Prostate gland (tissue), 2 donors: ENCODE data around the gene ESAM.

Experiments
- POLR2A ChIP-seq: fragments of 450-650 bp; IDR thresholded peaks from one replicate; pipeline ENCODE4 v1.6.1; 2016; ENCODE audit warnings: antibody characterized with exemption, mild to moderate bottlenecking
- POLR2AphosphoS5 ChIP-seq: sonication (generic); formaldehyde crosslinking; IDR thresholded peaks from one replicate; pipeline ENCODE4 v1.6.1; 2017; ENCODE audit warnings: antibody characterized with exemption
- TF ChIP-seq, protein P1 (sequence below), 4 experiments: fragments of 200-600 bp in 2 of 4; fragments of 450-650 bp in 2 of 4; sonication (generic) in 2 of 4; IDR thresholded peaks; 1 replicate in 3 of 4; 2 replicates in 1 of 4; pipeline ENCODE4 v1.5.1; 2016 to 2019; ENCODE audit warnings: antibody characterized with exemption in 4 of 4, mild to moderate bottlenecking in 2 of 4, moderate library complexity in 2 of 4

GRCh38 chr11:124804884-124805283 is 42.8 kb upstream of the ESAM start:
- TF ChIP-seq, protein P1, sequence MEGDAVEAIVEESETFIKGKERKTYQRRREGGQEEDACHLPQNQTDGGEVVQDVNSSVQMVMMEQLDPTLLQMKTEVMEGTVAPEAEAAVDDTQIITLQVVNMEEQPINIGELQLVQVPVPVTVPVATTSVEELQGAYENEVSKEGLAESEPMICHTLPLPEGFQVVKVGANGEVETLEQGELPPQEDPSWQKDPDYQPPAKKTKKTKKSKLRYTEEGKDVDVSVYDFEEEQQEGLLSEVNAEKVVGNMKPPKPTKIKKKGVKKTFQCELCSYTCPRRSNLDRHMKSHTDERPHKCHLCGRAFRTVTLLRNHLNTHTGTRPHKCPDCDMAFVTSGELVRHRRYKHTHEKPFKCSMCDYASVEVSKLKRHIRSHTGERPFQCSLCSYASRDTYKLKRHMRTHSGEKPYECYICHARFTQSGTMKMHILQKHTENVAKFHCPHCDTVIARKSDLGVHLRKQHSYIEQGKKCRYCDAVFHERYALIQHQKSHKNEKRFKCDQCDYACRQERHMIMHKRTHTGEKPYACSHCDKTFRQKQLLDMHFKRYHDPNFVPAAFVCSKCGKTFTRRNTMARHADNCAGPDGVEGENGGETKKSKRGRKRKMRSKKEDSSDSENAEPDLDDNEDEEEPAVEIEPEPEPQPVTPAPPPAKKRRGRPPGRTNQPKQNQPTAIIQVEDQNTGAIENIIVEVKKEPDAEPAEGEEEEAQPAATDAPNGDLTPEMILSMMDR (IDR thresholded peaks at IDR 0.05), result no peak
- TF ChIP-seq POLR2A (no peak), POLR2AphosphoS5 (no peak)
